Measurements from ENCODE around the gene PPP4C.

Gene PPP4C

GRCh38 chr16:30065102-30065942 lies 10.5 kb upstream of the PPP4C start, which contains the start of gene ALDOA:
TSS of gene ALDOA (plus strand) at chr16:30065760. CDS start at chr16:30066898, 1,138 bp downstream.
- peak; percentile 100 for DNase-seq (ENCODE audit: low read depth)
- no peak for TF ChIP-seq CTCF (IDR thresholded peaks at IDR 0.05; ENCODE audit: insufficient read depth, low read depth, low read length, missing control alignments)
- H3K4me3 ChIP-seq (ENCODE audit: low read length): peak within 1 kb of the TSS; percentile 96

GRCh38 chr16:30065943-30066760 lies 9.6 kb upstream of the PPP4C start:
- DNase-seq (ENCODE audit: low read depth): peak; percentile 66
- peak overlapping the region; percentile 96 for H3K4me3 ChIP-seq (ENCODE audit: low read length)
- TF ChIP-seq CTCF (IDR thresholded peaks at IDR 0.05; ENCODE audit: insufficient read depth, low read depth, low read length, missing control alignments): no peak

DNA sequence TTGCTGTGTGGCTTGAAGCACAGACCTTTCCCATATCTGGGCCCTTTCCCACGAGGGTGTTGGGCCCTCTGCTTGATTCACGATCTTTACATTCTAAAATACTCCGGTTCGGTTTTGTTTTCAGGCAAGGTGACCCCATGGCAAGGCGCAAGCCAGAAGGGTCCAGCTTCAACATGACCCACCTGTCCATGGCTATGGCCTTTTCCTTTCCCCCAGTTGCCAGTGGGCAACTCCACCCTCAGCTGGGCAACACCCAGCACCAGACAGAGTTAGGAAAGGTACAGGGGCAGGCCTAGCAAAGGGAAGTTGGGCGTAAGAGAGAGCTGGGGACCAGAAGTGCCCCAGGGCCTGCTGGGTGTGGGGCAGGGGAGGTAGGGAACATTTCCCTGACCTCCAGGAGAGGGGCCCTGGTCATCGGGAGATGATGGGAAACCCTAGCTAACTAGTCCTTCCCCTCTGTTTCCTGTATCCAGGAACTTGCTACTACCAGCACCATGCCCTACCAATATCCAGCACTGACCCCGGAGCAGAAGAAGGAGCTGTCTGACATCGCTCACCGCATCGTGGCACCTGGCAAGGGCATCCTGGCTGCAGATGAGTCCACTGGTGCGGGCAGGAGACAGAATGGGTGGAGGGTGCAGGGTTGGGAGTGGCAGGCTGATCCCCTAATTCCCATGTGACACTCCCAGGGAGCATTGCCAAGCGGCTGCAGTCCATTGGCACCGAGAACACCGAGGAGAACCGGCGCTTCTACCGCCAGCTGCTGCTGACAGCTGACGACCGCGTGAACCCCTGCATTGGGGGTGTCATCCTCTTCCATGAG lies 8.8 kb upstream of the PPP4C start:
- DNase-seq (ENCODE audit: low read depth): no peak
- TF ChIP-seq CTCF (IDR thresholded peaks at IDR 0.05; ENCODE audit: insufficient read depth, low read depth, low read length, missing control alignments): no peak
- H3K4me3 ChIP-seq (ENCODE audit: low read length): peak overlapping the region; percentile 96

GRCh38 chr16:30067584-30067916 lies 8.2 kb upstream of the PPP4C start:
- no peak for DNase-seq (ENCODE audit: low read depth)
- H3K4me3 ChIP-seq (ENCODE audit: low read length): peak overlapping the region; percentile 96
- no peak for TF ChIP-seq CTCF (IDR thresholded peaks at IDR 0.05; ENCODE audit: insufficient read depth, low read depth, low read length, missing control alignments)

GRCh38 chr16:30068333-30068732 lies 7.5 kb upstream of the PPP4C start:
- TF ChIP-seq CTCF (IDR thresholded peaks at IDR 0.05; ENCODE audit: insufficient read depth, low read depth, low read length, missing control alignments): no peak
- DNase-seq (ENCODE audit: low read depth): no peak
- H3K4me3 ChIP-seq (ENCODE audit: low read length): no peak overlapping the region

DNA sequence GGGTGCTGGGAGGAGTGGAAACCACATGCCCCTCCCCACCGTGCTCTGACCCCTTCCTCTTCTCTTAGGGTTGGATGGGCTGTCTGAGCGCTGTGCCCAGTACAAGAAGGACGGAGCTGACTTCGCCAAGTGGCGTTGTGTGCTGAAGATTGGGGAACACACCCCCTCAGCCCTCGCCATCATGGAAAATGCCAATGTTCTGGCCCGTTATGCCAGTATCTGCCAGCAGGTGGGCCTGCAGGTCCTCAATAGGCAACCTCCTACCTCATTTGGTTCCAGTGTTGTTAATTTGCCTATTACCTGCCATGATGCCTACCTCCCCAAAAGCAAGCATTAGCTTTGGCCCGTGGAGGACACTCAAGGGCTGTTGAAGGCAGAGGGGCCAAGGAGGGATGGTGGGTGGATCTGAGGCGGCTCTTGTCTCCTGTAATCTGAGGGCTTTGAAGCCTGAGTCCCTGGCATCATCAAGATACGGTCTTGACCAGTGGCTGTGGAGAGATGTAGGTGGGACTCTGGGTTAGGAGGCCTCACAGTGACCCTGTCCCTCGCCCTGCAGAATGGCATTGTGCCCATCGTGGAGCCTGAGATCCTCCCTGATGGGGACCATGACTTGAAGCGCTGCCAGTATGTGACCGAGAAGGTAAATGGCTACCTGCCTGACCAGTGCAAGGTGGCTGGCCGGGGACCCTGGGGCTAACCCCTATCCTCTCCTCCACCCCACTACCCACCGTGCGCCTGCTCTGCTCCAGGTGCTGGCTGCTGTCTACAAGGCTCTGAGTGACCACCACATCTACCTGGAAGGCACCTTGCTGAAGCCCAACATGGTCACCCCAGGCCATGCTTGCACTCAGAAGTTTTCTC lies 6.8 kb upstream of the PPP4C start:
- peak; percentile 62 for DNase-seq (ENCODE audit: low read depth)
- no peak overlapping the region for H3K4me3 ChIP-seq (ENCODE audit: low read length)
- TF ChIP-seq CTCF (IDR thresholded peaks at IDR 0.05; ENCODE audit: insufficient read depth, low read depth, low read length, missing control alignments): peak; percentile 64

Data from epithelial cell of esophagus (primary cell).